HG03280 (cell line): ENCODE measurements around the gene ZNF800.

Experiments
- ATAC-seq: cut with Tn5 transposase; IDR thresholded peaks from one replicate; pipeline ENCODE4 v1.9.1; 2021; ENCODE audit warnings: mild to moderate bottlenecking, moderate library complexity; ENCODE audit not compliant: unreplicated experiment

Gene ZNF800

DNA sequence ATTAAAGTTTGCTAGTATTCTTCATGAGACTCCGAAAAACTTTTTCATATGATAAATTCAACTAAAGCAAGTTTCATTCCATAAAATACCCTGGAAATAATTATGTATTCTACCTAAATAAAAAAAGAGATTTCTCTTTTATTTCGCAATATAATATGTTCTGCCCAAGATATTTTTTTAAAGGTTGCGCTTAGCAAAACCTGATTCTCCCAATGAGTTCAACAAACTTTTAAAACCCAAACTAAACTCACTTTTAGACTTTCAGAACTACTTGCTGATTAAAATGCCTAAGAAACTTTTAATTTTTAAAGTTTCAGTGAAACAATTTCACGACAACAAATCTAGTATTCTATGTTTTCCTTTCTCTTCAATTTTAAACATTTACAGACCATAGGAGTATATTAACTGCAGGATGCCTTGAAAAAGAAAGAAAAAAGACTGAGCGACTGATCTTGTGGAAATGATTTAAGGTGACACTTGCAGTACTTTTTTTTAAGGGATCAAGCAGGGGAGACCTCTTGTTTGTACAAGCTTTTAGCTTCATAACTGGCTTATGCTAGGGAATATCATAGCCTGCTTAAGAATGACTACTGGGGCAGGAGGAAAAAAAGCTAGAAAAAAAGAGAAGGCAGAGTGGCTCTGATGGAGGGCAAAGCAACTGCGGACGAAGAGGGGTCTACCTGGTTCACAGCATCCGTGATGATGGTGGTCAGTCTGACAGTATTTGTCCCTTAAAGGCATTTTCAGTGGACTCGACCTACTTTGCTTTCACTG, 1.5 kb downstream of the ZNF800 start:
- ATAC-seq = no peak

DNA sequence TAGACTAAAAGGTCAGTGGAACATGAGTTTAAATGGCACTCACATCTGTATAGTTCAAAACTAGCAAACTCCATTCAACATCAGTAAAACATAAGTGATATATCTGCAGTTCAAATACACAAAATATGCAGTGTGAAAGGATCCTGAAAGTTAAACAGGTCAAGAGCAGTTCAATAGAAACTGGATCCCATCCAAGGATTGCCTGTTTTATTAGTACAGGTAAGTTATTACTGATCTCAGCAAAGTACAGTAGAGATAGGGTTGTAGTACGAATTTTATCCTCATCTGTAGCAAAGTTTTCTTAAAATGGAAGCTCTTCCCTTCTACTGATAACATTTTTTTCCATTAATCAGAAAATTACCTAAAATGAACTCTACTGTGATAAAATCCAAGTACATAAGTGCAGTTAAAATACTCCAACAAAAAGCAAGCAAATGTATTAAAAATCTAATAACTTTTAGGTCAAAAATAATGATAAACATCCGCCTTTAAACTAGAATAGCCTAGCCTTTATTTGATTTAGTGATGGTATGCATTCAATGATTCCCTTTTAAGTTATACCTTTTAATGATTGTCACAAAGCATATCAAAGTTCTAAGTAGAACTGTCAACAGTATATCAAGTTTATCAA, 2.2 kb downstream of the ZNF800 start:
- no peak for ATAC-seq

DNA sequence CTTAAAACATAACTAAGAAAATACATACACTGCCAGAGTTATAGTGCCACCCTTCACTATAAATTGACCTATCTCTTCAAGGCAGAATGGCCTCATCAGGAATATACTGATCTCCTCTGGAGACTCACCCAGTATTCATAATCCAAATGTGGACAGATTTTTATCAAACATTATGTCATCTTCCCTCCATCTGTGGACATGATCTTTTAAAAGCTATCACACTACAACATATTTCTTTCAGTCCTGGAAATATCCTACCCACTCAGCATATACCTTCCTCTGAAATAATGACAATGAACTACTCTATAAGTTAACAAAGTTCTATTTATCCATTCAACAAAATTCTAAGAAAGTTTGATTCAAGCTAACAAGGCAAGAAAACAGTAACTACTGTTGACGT, 3.2 kb downstream of the ZNF800 start:
- no peak for ATAC-seq

DNA sequence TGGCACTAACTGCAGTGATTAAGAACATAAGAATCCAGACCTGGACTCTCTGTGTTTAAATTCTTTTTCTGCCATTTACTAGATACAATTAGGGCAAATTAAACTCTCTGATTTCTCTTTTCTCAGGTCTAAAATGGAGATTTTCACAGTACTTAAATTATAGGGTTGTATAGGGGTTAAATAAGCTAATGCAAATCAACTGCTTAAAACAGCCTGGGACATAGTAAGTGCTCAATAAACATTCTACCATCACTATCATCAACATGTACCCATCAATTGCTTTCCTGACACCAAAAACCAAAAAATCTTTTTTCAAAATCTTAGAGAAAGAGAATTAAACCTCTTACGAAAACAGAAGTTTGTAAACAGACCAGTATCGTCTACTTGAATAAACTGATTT, 4.5 kb downstream of the ZNF800 start:
- ATAC-seq = no peak

DNA sequence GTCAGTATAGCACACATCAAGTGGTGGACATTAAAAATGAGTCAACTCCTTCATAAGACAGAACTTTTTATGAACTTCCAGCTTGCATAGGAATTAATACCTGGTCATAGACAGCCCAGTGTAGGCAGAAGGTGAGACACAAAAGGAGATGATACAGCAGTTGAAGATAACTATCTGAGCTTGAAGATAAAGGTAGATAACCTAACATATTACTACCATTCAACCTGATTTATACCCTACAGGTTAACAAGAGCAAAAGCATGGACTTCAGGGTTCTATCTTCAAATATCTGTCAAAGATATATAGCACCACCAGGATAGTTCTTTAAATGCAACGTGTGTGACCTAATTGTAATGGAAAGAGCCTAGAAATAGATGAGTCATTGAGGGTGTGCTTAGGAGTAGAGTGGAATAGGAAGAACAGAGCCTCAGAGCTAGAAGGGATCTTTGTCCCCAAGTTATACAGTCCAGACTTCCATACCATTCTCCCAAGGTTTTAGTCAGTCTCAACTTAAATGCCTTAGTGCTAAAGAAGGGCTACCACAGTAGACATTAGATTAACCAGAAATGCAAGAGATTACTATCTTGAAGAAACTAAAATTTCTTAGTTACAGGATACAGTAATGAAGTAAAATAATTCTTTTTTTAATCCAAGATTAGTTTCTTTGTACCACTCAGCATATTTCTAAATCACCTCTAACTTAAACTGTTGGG, 9.2 kb downstream of the ZNF800 start:
- no peak for ATAC-seq

DNA sequence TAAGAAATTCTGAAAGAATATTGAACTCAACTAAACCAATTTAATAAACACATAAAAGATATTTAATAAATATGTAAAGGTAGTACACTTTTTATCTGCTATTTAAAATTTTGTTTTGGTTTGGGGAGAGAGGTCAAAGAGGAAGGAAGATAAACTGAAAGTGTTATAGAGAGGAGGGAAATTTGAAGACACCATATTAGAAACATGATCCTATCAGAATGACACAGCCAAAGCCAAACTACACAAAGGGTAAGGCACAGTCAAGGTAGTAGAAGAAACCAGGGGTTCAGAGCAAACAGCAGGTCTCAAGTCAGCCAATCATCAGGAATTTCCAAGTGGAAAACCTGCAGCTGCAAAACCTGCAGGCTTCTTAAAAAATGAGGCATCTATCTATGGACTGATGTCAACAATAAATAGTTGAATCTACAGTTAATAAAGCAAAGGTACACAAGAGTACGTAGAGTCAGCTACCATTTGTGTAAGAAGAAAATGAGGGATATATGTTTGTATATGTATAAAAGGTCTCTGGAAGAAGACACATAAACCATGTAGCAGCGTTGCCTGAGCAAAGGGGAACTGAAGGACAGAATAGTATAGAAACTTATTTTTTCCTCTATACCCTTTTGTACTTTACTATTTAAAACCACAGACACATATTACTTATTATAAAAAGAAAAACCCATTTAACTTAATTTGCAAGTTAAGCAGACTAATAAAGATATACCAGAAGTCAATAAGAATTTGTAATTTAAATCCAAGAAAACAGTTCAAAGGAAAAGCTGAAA, 10.0 kb downstream of the ZNF800 start:
- no peak for ATAC-seq

DNA sequence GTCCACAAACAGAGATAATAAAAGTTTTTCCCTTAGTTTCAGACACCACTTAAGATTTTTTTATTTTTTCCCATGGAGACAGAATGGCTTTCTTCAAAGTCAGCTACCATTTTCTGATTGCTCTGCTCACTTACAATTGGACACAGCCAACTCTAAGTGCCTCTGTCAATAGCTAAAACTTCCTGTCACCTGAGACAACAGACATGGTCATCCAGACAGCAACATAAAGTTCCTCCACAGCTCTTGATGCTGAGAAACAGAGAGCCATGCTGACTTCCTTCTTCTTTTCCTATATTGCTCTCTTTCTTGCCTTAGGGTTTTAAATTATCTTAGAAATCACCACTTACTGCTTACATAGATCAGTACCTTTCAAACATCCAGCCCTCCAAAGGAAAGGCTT, 12.0 kb downstream of the ZNF800 start:
- ATAC-seq = no peak

DNA sequence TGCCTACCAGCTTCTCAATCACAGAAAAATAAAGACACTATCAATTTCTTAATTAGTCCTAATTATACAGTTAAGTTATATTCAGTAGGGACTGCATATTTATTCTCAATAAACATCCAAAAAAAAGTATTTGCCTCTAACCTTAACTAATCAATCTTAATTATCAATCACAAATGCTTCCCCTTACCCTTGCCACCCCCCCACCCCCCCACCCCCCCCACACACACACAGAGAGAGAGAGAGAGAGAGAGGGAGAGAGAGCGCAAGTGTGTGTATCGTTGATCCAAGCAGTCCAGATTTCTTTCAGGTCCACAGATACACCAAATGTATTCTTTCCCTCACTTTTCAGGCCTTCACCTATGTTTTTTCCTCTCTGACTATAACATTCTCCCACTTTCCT, 12.9 kb downstream of the ZNF800 start:
- no peak for ATAC-seq

DNA sequence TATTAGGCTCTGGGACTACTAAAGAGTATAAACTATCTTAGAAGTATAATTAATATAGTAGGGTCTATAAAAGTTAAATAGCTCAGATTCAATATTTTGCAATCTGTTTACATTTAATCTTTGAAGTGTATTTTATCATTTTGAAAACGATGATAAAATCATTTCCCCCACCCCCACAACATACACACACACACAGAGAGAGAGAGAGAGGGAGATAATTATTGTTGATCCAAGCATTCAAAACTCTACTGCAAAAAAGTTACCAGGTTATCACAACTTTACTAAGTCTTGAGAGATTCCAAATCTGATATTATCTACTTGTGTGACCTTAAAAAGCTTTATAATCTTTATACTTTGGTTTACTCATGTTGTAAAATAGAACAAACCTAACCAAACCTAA, 14.0 kb downstream of the ZNF800 start:
- ATAC-seq = no peak

DNA sequence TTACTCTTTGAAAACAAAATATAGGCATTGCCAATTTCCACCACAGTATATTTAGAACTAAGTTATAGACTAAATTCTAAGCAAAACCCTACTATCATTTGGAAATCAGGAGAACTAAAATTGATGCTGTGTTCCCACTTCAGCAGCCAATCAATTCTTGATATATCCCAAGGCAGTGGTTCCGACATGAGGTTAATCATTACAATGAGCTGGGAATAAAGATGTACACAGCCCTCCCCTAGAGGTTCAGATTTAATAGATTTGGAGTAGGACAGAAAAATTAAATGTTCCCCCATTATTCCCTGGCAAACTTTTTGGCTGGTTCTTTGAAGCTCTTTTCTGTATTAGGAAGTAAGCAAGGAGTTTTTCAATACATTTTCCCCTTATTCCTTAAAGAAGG, 15.1 kb downstream of the ZNF800 start:
- ATAC-seq = no peak

DNA sequence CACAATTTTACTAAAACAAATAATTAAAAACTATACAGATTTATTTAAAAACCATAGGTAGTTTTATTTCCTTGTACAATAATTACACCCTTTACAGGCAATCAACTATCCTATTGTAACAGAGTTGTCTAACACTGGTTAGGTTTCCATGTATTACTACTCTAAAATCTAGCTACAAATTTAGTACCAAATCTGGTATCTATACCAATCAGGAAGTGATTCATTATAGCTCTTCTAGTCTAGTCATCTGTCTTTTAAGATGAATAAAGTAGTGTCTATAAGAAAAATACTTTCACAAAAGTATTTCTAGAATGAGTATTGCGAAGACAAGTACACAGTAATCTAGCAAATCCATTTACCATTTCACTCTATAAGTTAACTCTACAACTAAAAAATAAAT, 16.9 kb downstream of the ZNF800 start:
- no peak for ATAC-seq

DNA sequence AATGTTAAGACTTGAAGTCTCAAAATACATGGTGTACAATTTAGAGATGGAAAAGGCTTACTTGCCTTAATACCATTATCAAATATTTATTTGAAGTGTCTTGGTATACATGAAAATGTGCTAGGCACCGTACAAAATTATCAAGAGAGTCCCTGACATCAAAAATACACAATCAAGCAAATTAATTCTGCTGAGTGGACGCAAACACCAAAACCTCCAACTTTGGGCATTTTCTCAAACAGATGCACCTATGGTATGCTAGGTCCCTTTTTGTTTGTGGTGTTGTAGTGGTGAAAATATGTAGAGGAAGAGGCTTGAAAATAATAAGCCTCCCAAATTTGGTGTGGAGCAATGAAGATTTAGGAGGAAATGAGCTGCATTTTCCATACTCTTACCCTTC, 24.8 kb downstream of the ZNF800 start:
- ATAC-seq = no peak

DNA sequence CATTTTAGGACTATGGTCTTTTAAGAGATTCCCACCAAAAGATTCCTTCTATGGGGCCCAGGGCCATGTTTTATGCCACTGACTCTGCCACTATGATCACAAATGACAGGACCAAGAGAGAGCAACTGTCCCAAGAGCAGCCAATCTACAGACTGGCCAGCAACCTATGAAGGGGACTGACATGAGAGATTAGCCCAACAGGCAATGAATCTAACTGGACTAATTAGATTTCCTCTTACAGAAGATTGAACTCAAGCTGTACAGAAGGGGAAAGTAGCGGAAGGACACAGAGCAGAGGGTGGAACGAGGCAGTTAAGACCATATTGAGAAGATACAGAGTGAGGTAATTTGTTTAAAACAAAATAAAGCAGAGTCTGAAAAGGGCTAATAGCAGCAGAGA, 25.8 kb downstream of the ZNF800 start:
- ATAC-seq = no peak

DNA sequence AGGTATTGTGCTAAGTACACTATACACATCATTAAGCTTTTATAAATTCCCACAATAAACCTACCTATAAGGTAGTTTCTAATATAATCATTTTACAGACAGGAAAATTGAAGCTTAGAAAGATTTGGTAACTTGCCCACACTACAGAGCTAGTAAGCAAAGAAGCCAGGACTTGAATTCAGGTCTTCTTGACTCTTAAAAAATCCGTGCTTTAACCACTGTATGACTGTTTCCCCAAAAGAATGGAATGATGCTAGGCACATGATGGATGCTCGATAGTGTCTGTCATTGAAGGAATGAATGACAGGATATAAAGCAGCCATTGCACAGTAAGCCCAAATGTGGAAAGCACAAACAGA, 26.6 kb downstream of the ZNF800 start:
- ATAC-seq = no peak

DNA sequence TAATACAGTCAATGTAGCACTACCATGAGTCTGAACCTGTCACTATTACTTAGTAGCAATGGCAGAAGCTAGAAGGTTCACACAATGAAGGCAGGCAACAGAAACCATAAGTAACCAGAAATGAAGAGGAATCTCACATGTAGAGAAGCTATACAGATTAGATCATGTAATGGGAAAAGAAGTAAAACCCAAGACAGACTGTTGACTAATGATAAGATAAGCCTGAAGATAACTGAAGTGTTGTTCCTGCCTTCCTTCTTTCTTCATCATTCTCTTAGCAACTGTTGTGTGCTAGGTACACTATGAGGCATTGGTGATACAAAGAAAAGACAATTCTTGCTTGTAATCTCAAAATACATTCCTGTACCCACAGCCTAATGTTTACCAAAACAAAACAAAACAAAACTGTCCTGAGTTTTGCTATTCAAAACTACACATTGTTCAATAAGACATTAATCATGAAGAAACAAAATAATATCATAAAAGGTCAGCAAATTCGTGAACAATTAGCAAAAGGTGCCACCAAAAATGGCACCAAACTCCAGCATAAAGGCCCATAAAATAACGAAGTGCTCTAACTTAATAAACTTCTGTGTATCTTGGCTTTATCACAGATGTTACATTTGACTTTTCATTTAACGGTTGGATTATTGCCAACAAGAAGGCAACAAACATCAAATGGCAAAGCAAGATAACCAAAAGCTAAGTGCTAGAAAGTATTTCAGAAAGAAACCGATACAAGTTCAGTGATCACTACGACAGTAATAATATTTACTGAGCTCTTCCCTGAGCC, 27.1 kb downstream of the ZNF800 start:
- ATAC-seq = no peak

DNA sequence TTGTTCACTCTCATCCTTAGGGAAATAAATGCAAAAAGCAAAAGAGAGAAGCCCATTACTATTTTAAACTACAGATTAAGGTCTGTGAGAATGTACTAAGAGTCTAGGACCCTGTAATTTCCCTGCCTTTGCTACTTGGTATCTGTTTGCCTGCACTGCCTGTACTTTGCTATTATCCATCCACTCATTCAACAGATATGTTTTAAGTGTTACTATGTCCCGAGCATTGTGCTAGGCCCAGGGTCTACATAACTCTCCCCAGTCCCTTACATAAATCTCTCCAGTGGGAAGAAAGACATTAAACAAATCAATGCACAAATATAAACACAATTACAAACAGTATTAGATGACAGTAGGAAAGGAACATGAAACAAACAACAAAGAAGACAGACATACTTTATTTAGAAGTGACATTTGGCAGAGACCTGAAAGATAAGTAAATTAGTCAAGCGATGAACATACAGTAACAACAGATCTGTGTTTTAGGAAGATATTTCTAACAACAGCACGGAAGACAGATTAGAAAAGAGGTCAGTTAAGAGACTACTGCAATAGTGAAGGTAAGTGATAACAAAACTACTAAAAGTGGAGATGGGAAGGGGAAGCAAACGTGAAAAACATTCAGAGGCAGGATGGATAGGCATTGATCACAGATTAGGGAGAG, 30.0 kb downstream of the ZNF800 start:
- no peak for ATAC-seq

DNA sequence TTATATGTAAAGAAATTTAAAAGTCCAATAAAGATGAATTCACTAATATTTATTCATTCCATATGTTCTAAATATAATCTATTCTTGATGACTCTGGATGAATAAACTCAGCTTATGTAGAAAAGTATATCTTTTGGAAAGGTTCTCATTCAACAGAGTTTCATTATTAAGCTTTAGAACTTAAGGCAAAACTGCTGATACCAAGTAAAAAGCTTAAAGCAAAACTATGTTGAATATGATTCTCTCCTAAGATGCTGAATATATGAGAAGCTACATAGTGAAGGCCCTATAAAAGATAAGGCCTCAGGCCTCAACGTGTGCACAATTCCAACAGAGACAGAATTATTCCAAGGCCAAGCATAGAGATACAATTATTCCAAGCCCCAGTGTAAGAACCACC, 30.8 kb downstream of the ZNF800 start:
- ATAC-seq = no peak

DNA sequence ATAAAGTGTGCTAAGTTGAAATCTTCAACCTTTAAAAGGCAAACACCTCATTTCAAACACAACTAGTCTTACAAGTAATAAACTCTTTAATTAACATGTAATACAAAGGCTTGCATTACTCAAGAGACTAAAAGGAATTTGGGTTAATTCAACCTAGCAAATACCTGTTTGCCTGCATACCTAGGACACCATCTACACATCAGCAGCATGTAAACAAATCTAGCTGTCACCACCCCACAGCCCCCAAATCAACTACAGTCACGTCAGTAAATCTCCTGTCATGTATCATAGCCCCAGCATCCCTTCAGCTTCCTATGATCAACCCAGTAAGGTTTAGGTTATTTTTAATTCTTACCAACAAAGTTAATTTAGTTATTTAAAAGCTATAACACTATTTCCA, 33.5 kb downstream of the ZNF800 start:
- no peak for ATAC-seq

DNA sequence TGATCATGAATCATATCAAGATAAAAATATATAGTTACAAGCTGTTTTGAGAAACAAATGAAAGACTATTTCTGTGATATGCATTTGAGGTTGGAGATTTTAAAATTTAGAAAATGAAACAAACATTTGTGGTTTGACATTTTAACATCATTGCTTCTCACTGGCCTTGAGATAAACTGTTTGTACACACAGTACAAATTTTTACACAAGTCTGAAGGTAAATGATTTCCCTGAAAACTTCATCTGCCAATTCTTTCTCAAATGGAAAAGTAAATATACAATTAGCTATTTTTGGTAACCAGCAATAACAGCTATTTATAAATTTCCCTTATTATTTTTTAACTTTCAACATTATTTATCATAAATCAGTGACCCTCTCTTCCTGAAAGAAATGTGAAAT, 38.6 kb downstream of the ZNF800 start:
- ATAC-seq = no peak

DNA sequence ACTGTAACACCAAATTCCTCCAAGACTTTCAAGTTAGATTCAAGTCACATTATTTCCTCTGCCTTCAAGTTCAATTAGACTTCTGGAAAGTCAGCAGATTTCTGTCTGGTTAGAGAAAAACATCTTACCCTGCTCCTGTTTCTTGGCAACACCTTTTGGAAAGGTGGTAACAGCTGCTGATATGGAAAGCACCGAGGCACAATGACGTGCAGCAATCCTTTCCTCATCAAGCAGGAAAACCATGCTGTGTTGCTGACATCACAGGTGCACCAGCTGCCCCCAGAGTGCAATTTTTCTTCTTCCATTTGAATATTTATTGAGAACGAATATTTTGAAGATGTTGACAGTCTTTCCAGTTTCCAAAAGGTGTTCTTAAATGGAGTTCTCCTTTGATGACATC, 41.9 kb downstream of the ZNF800 start:
- ATAC-seq = no peak
